Medulla oblongata (tissue), 1 donor: Measurements from ENCODE around the gene PAQR7.

Experiments used
- DNase-seq: peaks from one replicate; pipeline ENCODE4 v3.0.0-alpha.2; 2015; ENCODE audit errors: extremely low spot score

The PAQR7 gene

DNA sequence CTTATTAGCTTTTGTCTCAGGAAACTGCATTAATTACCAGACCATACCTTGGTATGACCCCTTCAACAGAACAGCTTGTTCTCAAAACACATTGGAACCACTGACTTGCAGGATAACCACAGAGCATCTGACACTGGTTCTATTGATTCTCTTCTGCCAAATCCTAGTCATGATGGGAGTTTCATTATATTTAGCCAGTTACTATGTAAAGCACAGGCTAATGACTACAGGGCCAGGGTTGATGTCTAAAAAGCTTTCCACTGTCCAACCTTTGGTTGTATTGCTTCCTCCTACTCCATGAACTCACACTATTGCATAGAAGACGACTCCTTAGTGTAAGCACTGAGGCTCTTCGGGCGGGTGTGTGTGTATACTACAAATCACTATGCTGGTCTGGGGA lies 27.0 kb upstream of the PAQR7 start:
- peak; percentile 42 for DNase-seq

GRCh38 chr1:25900219-25900618 lies 24.7 kb upstream of the PAQR7 start:
- DNase-seq, result peak; percentile 94

DNA sequence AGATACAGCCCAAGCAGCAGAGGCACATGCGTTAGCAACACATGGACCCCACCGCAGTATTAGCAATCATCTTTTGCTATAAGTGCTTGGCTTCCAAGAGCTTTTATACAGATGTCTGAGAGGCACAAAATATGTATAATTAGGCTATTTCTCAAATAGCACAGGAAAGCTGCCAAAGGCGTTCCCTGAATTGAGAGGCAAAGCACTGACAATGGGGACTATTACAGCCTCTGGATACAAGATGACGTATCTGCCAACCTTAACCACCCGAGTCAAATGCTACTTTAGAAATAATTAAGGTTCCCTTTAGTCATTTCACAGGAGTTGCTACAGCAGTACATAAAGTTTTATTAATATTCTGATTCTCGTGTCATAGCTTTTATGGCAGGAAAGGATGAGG lies 24.3 kb upstream of the PAQR7 start:
- DNase-seq, result peak; percentile 59

- no peak for DNase-seq
Observed at GRCh38 chr1:25898223-25899015, 22.9 kb upstream of the PAQR7 start.

DNA sequence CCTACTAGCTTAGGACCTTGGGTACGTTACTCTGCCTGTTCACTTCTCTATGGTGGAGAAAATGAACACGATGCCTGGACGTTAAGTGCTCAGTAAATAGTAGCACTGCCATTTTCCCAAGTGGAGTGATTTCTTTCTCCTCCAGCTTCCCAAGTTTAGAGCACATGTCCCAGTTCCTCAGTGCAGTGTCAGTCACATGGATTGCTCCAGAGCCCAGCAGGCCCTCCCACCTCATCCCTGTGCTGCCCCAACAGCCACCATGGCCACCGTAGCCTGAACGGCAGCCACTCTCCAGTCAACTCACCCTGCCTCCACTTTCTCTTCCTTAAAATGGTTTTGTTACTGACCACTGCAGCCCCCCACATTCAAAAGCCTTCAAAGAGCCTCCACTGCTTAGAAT lies 22.2 kb upstream of the PAQR7 start:
- DNase-seq, result peak; percentile 52

DNA sequence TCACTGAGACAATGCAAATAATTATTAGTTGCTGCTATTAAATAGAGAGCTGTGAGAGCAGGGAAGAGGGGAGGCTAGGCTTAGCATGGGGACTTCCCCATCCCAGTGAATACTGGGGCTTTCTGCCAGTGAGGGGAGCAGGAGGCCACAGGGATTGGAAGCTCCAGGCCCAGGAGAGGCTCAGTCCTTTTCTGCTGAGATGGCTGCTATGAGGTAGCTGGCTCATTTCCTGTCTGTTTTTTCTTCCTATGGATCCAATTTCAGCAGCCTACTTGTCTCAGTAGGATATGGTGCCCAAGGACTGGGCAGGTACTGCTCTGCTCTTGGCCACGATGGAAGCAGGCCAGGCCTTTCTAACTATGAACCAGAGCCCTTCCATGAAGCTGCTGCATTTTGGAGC lies 20.8 kb upstream of the PAQR7 start:
- DNase-seq, result peak; percentile 22

DNA sequence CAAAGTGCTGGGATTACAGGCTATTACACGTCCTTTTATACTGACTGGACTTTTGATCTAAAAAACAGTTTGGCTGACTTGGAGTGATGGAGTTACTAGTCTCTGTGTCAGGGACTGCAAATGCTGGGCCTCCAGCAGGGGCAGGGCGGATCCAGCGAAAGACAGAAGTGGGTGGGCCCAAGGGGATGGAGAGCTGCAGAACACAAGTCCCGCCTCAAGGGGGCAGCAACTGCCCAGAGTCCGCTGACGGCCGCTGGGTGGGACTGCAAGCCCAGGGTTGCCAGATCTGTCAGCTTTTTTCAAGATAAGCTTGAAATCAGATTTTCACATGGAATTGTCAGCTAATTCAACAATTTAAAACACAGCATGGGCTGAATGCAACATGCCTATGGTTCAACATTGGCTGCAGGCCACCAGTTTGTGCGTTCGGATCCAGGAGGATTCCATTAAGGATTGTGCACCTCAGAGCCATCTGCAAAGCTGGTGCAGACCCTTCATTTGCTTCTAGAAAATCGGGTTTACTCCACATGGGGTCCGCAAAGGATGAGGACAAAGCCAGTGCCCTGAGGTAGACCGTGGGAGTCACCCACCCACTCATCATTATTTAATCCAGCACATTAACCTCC lies 20.0 kb upstream of the PAQR7 start:
- peak; percentile 97 for DNase-seq

GRCh38 chr1:25893116-25893515 lies 17.6 kb upstream of the PAQR7 start:
- no peak for DNase-seq

DNA sequence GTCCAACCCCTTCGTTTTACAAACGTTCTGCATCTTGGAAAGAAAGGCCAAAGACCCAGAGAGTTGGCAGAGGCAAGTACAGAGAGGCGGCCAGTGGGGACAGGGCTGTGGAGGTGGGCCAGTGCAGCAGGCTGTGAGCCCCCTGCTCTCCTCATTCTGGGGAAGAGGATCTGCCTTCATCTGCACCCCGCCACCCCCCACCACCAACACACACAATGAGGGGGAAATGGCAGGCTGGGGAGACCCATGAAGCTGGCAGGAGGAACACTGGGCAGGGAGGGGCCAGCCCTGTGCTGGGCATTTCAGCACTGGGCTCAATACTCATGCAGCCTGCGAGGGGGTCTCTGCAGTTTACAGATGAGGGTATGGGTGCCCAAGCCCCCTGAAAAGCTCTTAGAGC lies 16.1 kb upstream of the PAQR7 start:
- no peak for DNase-seq

DNA sequence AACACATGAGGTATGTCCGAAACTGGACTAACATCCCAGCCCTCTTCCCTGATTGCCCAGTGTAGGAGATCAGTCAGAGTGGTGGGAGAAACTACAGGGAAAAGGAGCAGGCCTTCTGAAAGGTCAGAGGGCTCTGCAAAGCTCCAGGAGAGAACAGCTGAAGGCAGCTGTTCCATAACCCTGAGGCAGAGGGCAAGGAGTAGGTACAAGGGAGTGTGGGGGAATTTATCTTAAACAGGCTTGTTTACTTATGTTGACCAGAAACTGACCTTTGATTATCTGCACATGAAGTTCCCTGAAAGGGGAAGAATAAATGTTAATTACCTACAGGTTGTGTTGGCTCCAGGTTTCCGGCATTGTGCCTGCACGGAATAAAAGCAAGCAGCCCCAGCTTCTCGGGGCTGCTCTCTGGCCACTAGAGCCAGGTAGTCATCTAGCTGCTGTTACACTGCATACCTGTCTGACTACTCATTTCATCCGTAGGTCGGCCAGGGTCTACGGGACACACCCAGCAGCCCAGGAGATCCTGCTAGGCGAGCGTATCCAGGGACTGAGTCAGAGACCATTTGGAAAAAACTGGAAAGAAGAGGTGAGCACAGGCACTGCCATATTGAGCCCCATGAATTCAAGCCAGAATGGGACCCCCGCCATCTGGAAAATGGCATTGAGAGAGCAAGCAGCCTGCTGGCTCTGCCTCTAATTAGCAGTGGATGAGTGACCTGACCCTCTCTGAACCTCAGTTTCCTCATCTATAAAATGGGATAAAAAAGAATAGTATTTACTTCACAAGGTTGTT lies 14.9 kb upstream of the PAQR7 start:
- DNase-seq, result no peak

DNA sequence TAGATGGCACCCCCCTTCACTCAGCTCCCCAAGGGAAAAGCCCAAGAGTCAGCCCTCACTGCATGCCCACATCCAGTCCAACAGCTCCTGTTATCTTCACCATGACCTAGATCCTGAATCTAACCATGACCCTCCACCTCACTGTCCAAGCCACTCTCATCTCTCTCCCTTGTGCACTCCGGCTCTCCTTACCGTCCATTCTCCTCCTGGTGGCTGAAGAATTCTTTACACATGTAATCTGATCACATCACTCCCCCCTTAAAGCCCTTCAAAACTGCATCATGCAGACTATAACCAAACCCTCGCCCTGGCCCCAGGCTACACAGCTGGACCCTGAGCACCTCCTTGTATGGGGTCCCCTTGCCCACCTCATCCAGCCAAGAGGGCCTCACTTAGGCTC lies 14.0 kb upstream of the PAQR7 start:
- DNase-seq, result no peak

DNA sequence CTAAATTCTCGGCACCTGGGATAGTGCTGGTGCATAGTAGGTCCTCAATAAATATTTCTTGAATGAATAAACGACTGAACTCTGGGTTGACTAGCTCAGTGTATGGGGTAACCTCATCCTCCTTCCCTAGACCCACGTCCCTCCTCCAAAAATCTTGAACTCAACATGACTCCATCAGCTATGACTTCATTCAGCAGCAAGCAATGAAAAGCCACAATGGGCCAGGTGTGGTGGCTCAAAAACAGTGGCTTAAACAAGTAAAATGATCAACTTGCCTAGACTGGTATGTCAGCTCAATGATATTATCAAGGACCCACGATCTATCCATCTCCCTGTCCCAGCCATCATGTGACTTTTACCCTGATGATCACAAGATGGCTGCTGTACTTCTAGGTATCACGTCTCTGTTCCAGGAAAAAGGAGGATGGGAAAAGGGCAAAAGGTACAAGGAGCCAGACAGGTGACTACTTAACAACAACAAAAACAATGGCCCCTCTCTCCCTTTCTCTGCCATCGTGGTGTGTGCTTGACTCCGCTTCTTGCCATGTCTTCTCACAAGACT lies 13.0 kb upstream of the PAQR7 start:
- no peak for DNase-seq

GRCh38 chr1:25885602-25886001 lies 10.1 kb upstream of the PAQR7 start:
- no peak for DNase-seq

DNA sequence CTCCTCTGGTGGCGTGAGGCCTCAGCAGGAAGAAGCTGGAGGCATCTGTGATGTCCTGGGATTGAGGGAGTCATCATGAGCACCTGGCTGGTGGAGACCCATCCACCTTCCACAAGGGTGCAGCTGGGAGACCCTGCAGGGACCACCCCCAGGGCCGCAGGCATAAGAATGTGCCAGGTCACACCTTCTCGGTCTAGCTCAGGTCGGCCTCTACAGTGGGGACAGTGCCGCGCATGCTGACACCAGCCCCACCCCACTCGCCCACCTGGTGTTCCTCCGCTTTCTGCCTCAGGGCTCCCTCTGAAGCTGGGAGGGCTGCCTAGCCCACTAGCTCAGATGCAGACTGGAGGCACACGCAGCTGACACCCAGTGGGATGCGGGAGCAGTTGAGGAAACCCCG lies 5.8 kb upstream of the PAQR7 start:
- DNase-seq, result no peak

DNA sequence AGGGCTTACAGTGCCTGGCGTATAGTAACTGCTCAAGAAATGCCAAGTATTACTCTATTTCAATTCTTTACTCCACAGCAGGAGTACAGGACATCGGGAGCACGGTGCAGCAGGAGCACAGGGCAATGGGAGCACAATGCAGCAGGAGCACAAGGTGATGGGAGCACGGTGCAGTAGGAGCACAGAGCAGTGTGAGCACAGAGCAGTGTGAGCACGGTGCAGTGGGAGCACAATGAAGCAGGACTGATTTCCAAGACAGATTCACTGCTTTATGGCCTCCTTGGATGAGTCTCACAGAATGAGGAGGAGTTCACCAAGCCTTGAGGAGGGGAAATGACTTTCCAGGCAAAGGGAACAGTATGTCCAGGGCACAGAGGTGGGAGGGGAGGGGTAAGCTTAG lies 5.0 kb upstream of the PAQR7 start:
- no peak for DNase-seq

- DNase-seq, result no peak
Observed at GRCh38 chr1:25879675-25880074, 4.2 kb upstream of the PAQR7 start.

- DNase-seq, result no peak
Observed at GRCh38 chr1:25878690-25879089, 3.2 kb upstream of the PAQR7 start.

GRCh38 chr1:25877155-25877554 lies 1.6 kb upstream of the PAQR7 start:
- DNase-seq, result no peak

DNA sequence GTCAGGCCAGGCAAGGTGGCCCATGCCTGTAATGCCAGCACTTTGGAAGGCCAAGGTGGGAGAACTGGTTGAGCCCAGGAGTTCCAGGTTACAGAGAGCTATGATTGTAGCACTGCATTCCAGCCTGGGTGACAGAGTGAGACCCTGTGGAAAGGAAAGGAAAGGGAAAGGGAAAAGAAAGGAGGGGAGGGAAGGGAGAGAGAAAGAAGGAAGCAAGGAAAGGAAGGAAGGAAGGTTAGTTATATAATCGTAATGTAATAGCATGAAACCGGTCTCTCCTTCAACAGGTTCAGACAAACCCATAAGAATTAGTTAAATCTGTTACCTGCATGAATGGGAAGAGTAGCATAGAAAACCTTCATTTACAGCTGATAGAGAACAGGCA lies 1.2 kb upstream of the PAQR7 start:
- no peak for DNase-seq

DNA sequence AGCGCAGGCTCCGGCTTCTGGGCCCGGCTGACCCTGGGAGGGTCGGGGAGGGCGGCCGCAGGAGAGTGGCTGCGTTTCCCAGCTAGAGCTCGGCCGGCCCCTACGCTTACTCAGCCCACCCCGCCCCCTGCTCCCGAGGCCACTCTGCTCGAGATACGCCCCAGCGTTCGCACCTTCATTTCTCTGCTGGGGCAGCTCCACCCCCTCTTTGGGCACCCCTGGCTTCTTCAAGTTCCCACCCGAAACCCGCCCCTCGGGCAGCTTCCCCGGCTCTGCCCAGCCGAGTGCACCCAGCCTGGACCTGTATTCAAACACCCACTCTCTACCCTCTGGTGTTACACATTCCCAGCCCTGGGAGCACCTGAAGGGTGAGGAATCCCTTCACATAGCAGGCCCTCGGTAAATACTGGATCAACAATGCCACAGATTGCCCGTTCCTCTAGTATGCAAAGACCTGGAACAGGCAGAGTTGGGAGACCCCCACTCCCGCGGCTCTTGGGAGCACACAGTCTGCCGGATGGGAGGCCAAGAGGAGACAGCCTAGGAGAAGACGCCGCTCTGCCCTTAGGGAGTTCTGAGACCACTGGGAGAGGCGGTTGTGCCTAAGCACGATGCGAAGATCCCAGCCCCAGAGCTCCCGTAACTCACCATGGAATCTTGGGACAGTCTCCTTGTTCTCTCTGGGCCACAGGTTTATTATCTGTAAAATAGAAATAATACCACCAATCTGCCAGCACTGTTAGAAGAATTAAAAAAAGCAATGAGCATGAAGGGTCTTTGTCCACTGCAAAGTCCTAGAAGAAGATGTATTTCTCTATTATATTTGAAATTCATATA lies 566 bp upstream of the PAQR7 start:
- DNase-seq, result no peak

GRCh38 chr1:25874635-25875153 lies 814 bp downstream of the PAQR7 start:
- DNase-seq, result no peak
